IPS-18c (cell line): ENCODE measurements around the gene KAT6B.

ENCODE experiments used
- H3K4me3 ChIP-seq: 2 replicates; pipeline ENCODE4 v1.7.0; 2013; ENCODE audit warnings: low read depth, mild to moderate bottlenecking, low read length, moderate library complexity; ENCODE audit not compliant: insufficient read depth
- H3K9me3 ChIP-seq: one replicate; pipeline ENCODE4 v1.6.1; 2013; ENCODE audit warnings: mild to moderate bottlenecking, low read length, moderate library complexity; ENCODE audit not compliant: control insufficient read depth, insufficient read depth

Gene KAT6B

GRCh38 chr10:75020168-75020567, 193.8 kb downstream of the KAT6B start:
- H3K4me3 ChIP-seq: no peak overlapping the region
- H3K9me3 ChIP-seq: no peaks in the 10 kb centered on the region

GRCh38 chr10:75021379-75022249, 195.2 kb downstream of the KAT6B start:
- H3K4me3 ChIP-seq: no peak overlapping the region
- no peaks in the 10 kb centered on the region for H3K9me3 ChIP-seq

GRCh38 chr10:75023074-75023473, 196.7 kb downstream of the KAT6B start:
- H3K4me3 ChIP-seq: no peak overlapping the region
- no peaks in the 10 kb centered on the region for H3K9me3 ChIP-seq

- H3K4me3 ChIP-seq: no peak overlapping the region
- no peaks in the 10 kb centered on the region for H3K9me3 ChIP-seq
These were observed 198.6 kb downstream of the KAT6B start for GRCh38 chr10:75024971-75025523.

- Histone ChIP-seq H3K4me3 (no peak overlapping the region), H3K9me3 (no peaks in the 10 kb centered on the region)
These were observed 201.6 kb downstream of the KAT6B start for GRCh38 chr10:75028049-75028448.

- Histone ChIP-seq H3K4me3 (no peak overlapping the region), H3K9me3 (no peaks in the 10 kb centered on the region)
These were observed 202.3 kb downstream of the KAT6B start for GRCh38 chr10:75028748-75029147.

GRCh38 chr10:75029420-75029819, 203.0 kb downstream of the KAT6B start:
- no peak overlapping the region for H3K4me3 ChIP-seq

GRCh38 chr10:75029857-75030256, 203.5 kb downstream of the KAT6B start:
- no peak overlapping the region for H3K4me3 ChIP-seq

More at GRCh38 chr10:75029420-75029819, 203.0 kb downstream of the KAT6B start:
- H3K9me3 ChIP-seq: no peaks in the 10 kb centered on the region

GRCh38 chr10:75030371-75030770, 204.0 kb downstream of the KAT6B start:
- H3K9me3 ChIP-seq: no peaks in the 10 kb centered on the region
- H3K4me3 ChIP-seq: no peak overlapping the region

More at GRCh38 chr10:75029857-75030256, 203.5 kb downstream of the KAT6B start:
- H3K9me3 ChIP-seq: no peaks in the 10 kb centered on the region

GRCh38 chr10:75032119-75032518, 205.7 kb downstream of the KAT6B start:
- H3K9me3 ChIP-seq: no peaks in the 10 kb centered on the region

GRCh38 chr10:75032813-75033212, 206.4 kb downstream of the KAT6B start:
- no peak overlapping the region for H3K4me3 ChIP-seq
- no peaks in the 10 kb centered on the region for H3K9me3 ChIP-seq

More at GRCh38 chr10:75032119-75032518, 205.7 kb downstream of the KAT6B start:
- H3K4me3 ChIP-seq: no peak overlapping the region

- Histone ChIP-seq H3K4me3 (no peak overlapping the region), H3K9me3 (no peaks in the 10 kb centered on the region)
These were observed 207.2 kb downstream of the KAT6B start for GRCh38 chr10:75033399-75034130.

- Histone ChIP-seq H3K4me3 (no peak overlapping the region), H3K9me3 (no peaks in the 10 kb centered on the region)
These were observed 207.7 kb downstream of the KAT6B start for GRCh38 chr10:75034131-75034512.

- no peak overlapping the region for H3K4me3 ChIP-seq
- H3K9me3 ChIP-seq: no peaks in the 10 kb centered on the region
These were observed 208.4 kb downstream of the KAT6B start for GRCh38 chr10:75034714-75035258.

GRCh38 chr10:75035975-75036708, 209.7 kb downstream of the KAT6B start:
- H3K4me3 ChIP-seq: no peak overlapping the region
- H3K9me3 ChIP-seq: no peaks in the 10 kb centered on the region

- H3K4me3 ChIP-seq: no peak overlapping the region
- H3K9me3 ChIP-seq: no peaks in the 10 kb centered on the region
These were observed 211.1 kb downstream of the KAT6B start for GRCh38 chr10:75037171-75038153.
